Activated CD4-positive, CD25-positive, alpha-beta regulatory T cell treated with anti-CD3 and anti-CD28 coated beads, Interleukin-2, amount 50 U/mL, for 72 hours (primary cell): ENCODE data around the gene NAXD.
"Not testable (repeated sequence)": the region's sequence is repeated elsewhere in the genome, so short reads cannot be mapped to it uniquely, and the experiment has no call there.

ENCODE experiments used
- DNase-seq: peaks from one replicate; pipeline ENCODE4 v3.0.0; 2021

The NAXD gene

DNA sequence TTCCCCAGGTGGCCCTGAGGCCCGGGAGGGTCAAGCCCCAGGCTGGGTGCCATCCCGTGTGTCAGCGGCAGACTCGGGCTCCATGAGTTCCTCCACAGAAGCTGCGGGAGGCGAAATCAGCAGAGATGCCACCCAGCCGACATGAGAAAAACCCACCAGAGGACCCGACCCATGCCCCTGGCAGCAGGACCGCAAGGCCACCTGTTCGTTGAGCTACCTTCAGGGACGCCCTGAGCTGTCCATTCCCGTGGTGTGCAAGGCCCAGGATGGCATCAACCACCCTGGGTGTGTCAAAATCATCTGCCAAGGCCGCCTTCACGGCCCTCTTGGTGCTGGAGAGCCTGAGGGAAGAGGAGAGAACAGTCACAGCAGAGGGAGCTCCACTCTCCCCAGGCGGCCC is 30.4 kb downstream of the NAXD start:
- DNase-seq, result no peak

DNA sequence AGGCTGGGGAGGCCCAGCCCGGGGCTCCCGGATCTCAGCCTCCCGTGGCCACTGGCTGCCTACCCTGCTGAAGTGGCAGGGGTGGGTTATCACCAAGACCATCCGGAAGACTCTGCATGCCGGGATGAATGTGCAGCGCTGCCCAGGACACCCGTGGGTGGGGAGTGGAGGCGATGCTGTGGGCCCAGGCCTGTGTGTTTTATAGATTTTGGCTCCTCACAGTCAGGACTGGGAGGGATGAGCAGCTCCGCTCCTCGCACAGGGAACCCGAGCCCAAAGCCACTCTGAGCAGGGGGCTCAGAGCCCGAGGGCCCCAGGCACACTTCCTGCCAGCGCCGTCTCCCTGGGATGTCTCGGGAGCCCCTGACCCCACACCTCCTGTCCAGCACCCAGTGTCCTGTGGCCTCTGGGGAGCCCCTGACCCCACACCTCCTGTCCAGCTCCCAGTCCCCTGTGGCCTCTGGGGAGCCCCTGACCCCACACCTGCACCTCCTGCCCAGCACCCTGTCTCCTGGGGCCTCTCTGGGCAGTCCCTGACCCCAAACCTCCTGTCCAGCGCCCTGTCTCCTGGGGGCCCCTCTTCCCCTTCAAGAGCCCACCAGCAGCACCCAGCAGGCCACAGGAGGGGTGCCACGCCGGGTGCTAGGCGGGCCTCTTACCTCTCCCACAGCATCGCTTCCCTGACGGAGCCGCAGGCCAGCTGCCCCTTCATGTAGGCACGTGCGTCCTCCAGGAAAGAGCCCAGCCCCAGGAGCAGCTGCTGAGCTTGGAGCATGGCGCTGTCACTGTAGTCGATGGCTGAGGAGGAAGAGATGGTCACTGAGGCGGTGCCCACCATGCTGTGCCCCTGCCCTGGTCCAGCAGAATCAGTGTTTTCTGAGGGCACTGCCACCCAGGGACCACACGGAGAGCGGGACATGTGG is 31.4 kb downstream of the NAXD start:
- no peak for DNase-seq

DNA sequence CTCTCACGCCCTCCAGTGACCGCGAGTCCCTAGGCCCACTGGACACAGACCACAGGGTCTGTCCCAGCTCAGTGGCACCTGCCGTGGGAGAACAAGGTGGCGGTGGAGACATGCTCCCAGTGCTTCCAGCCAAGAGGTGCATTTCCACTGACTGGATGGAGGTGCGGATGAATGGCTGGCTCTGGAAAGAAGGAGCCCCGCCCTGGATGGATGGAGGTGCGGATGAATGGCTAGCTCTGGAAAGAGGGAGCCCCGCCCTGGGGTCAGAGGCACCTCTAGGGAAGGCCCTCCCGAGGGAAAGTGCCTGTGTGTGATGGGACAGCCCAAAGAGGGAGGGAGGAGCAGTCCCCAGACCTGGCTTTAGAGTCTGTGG is 32.0 kb downstream of the NAXD start:
- DNase-seq, result no peak

DNA sequence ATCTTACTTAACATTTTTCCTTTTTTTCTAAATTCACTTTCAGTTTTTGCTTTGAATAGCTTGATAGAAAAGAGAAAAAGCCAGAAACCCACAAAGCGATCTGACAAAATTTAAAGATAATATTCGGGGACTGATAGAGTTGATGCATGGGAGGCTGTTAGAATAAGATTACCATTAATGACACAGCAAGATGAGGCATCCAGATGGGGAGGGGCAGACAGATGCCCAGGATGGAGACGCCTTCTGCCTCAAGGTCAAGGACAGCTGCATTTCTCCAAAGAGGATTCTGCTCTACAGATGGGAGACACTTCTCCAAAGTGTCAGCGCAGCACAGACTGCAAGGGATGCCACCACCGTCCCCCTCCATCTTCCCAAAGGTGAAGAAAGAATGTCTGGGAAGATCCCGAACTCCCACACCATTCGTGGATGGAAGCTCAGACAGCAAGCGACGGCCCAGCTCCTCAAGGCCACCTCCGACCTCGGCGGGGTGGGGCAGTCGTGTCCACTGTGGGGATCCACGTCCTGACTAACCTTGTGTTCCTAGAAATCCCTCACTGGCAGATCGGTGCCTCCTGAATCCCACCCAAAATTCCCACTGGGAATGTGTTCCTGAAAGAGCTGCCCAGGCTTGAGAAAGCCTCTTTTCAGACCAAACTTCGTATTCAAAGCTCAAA is 32.9 kb downstream of the NAXD start:
- DNase-seq, result no peak

DNA sequence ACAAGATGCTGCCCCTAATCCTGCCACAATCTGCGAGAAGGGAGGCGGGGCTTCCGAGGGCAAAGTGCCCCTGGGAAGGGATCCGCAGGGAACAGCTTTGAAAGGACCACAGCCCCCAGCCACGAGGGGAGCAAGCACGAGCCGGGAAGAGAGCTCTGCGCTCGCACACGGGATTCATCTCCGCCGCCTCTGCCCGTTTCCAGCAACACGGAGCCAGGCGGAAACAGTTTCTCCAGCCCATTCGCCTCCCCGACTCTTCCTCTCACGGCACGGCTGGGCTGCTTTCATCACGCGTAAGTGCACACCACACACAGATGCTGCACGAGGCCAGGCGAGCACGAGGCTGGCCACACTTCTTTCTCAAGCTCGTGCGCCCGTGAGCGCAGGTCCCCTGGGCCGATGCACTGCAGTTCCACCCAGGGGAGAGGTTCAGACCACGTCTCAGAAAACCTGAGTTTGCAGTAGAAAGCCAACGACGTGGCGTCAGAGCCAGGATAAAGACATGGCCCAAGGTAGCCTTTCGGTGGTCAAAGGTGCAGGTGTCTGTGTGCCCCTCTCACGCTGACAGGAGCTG is 33.6 kb downstream of the NAXD start:
- no peak for DNase-seq

DNA sequence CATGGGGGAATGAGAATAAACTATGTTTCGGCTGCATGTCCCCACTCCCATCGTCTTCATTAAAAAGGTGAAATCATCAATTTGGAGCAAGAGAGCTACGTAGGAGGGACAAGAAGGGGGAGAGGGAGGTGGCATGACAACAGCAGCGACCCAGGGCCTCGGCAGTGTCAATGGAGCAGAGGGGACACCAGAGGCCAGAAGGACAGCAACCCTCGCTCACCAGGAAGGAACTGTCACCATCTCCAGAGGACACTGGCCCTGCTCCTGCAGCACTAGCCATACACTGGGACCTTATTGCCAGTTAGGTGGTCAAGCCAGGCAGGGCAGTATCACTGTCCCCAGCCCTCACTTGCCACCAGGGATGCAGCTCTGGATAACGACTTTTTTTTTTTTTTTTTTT is 34.2 kb downstream of the NAXD start:
- DNase-seq, result no peak

DNA sequence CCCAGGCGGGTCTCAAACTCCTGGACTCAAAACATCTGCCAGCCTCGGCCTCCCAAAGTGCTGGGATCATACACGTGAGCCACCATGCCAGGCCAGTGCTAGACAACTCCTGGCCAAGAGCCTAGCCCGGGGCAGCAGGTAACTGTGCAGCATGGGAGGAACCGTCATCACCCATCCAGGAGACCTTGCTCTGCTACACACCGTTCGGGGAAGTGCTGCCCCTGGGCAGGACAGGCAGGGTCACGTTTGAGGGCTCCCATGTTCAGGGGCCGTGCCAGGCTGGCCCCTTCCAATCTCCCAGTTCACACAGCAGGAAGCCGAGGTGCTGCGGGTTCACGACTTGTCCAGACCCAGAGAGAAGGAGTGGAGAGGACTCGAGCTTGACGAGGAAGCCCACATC is 35.1 kb downstream of the NAXD start:
- no peak for DNase-seq

DNA sequence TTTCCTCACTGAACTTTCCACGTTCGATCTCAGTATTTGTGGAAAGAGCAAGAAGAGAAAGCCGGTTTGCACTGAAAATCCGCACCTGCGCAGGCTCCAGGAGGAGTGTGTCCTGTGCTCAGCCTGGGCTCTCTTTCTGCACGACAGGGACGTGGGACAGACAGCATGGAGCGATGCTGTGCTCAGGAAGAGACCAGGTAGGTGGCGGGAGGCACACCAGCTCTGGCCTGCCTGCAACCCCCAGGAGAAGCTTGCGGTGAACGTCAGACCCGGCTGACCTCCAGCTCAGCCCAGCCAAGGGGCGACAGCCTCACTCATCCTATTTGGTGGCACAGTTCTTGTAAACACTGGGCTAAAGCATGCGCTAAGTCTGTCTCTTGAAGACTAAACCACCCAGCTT is 35.9 kb downstream of the NAXD start:
- DNase-seq, result no peak

DNA sequence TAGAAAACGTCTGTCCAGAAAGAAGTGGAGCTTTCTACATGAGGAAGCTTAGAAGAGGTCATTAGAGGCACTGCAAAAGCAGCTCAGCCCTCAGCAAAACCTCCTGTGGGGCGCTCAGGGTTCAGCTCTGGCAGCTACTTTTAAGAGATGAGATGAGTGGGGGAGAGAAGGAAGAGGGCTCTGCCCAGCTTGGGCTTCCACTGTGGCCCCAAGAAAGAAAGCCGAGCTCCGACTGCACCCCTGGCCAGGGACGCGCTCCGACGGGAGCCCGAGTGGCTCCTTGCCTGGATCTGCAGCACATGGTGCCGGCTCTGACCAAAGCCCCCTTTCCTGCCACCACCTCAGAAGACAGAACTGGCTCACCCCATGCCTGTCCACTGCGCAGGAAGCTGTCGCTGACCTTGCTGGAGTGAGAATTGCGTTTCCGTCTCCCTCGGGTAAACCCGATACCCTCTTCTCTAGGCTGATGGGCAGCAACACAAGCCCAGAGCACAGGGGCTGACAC is 36.4 kb downstream of the NAXD start:
- DNase-seq, result no peak

DNA sequence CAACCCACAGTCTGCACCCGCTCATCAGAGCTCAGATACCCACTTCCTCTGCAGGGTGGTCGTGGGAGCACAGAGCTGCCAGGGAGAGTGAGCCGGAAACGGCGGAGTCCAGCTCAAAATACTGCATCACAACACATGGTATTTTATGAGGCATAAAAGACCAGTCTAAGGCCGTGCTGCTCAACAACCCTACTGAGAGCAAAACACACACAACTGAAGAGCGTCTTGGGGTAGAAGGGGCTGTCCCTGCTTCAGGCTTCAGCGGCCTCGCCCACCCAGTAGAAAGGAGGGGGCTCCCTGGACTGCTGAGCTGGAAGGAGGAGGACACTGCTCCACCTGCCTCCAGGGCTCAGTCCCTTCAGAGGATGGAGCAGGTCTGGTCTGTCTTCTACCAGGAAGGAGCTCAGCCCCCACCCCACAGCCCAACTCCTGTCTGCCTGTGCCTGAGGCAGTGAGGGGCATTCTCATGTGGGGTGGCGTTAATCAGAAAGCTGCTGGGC is 36.9 kb downstream of the NAXD start:
- DNase-seq, result no peak

DNA sequence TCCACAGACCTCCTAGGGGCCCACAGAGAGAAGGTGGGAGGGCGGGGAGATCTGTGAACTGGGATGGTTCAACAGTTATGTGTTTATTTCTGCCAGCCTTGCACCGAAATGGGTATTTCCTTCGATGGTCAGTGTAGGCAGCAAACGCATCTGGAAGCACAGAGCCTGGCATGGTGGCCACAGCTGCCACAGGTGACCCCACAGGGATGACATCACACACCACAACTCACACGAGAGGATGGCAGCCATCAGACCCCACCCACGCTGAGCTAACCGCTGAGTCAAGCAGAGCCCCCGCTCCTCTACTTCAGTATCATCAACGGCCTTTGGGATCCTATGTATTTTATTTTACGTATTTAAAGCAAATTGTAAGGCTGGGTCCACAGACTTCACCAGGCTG is 37.4 kb downstream of the NAXD start:
- DNase-seq, result no peak

DNA sequence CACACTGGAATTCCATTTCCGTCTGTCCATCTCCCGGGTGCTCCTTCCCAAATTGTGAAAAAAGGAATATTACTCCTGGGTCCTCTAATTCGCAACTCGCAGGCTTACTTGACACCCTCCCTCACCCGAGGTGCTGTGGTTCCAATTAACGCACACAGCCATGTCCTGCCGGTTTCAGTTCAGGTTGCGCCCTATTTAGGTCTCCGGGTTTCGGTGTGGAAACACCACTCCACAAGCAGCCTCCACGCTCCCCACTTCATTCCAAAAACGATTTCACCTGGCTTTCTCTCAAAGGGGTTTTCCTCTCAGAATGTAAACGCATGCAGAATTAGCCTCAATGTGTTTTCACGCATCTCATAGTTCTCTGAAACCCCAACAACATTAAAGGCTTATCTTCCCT is 37.9 kb downstream of the NAXD start:
- no peak for DNase-seq

DNA sequence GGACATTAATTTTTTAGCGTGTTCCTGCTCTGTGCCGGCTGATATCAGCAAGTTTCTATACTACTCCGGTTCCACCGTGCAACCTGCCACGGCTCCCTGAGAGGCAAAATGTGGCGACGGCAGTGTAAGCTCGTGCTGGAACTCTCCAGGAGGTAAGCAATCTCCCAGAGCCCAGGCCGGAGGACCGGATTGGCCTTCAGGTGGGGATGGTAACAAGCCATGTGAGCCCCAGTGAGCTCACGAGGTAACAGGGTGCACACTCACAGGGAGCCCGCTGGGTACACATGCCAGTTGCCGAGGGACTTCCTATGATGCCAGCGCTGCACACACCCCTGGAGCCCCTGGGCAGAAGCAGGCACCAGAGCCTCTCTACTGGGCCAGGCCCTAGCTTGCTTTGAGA is 38.5 kb downstream of the NAXD start:
- no peak for DNase-seq

DNA sequence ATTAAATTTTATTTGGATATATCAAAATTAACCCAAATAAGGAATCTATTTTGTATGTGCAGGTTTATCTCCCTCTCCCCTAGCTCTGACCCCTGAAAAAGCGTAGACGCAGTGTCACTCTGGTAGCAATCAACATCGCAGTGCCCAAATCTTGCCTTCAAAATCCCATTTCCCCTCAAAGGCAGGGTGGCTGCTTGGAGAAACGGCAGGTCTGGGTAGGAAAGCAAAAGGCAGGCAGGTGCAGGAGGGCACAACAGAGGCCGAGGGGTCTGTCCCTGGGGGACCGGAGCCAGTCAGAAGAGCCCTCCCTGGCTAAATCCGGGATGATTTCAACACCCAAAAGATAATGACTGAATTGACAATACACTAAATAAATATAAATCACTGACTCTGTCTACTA is 41.9 kb downstream of the NAXD start:
- no peak for DNase-seq

DNA sequence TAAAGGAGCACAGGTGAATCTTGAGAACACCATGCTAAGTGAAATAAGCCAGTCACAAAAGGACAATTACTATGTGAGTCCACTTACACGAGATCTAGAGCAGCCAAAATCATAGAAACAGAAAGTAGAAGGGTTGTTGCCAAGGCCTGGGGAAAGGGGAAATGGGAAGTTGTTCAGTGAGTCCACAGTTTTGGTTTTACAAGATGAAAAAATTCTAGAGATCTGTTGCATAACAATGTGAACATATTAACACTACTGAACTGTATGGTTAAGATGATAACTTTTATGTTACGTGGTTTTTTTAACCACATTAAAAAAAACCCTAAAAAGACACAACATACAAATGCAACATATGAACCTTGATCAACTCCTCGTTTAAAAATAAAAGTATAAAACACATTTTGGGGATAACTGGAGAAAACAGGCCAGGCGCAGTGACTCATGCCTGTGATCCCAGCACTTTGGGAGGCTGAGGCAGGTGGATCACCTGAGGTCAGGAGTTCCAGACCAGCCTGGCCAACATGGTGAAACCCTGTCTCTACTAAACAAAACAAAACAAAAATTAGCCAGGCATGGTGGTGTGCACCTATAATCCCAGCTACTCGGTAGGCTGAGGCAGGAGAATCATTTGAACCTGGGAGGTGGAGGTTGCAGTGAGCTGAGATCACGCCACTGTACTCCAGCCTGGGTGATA is 43.0 kb downstream of the NAXD start:
- DNase-seq, result not testable (repeated sequence)

DNA sequence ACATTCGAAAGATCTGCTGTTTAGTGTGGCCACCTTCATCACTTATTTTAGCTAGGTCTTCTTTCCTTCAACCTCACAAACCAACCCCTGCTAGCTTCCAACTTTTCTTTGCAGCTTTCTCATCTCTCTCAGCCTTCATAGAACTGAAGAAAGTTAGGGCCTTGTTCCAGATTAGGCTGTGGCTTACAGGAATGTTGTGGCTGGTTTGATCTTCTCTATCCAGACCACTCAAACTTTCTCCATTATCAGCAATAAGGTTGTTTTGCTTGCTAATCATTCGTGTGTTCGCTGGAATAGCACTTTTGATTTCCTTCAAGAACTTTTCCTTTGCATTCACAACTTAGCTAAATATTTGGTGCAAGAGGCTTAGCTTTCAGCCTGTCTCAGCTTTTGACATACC is 45.9 kb downstream of the NAXD start:
- no peak for DNase-seq

DNA sequence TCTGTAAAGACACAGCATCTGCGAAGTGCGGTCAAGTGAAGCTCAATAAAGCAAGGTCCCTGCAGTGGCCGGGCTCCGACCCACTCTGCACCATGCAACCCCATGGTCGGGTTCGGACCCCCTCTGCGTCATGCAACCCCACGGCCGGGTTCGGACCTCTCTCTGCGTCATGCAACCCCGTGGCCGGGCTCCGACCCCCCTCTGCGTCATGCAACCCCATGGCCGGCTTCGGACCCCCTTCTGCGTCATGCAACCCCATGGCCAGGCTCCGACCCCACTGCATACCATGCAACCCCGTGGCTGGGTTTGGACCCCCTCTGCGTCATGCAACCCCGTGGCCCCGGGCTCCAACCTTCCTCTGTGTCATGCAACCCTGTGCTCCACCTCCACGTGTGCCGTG is 46.7 kb downstream of the NAXD start:
- DNase-seq, result no peak

DNA sequence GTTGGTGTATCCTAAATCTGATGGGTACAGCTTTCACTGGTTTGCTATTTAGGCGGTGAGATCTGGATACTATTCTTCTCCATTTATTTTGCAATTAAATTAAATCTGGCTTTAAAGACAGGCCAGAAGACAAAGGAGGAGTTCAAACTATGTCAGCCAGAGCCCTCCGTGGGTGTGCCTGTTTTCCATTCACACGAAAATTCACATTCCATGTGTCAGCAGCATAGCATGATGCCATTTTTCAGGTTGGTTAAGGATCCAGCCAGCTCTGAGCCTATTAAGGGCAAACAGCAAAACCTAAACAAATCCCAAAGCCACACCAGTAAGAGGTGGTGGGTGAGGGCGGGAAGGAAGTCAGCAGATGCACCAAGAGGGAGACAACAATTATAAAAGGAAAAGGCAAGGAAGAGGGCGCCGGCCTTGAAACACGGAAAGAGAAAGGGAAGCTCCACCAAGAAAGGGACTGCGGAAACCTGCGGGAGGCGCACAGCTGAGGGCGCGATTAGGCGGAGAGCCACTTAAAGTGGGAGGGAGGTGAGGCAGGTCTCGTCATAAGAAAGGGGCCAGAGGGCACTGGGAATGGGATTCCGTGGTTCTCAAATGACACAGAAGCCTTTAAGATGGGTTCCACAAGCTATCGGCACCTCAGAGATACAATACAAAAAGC is 47.6 kb downstream of the NAXD start:
- no peak for DNase-seq

DNA sequence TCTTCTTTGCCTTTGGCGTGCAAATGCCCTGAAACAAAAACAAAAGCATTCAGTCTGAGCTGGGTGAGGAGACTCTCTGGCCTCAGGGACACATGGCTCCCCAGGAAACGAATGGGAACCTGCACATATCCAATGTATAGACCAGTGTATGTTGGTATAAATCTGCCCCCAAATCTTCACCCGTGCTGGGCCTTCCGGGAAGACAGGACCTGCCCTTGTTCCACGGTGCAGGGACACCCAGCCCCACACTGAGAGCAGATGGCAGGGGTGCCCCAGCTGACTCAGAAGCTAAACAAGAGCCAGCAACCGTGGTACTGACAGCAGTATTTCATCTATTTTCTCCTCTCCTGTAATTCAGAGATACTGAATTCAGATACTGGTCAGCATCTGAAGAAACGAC is 48.1 kb downstream of the NAXD start:
- no peak for DNase-seq

DNA sequence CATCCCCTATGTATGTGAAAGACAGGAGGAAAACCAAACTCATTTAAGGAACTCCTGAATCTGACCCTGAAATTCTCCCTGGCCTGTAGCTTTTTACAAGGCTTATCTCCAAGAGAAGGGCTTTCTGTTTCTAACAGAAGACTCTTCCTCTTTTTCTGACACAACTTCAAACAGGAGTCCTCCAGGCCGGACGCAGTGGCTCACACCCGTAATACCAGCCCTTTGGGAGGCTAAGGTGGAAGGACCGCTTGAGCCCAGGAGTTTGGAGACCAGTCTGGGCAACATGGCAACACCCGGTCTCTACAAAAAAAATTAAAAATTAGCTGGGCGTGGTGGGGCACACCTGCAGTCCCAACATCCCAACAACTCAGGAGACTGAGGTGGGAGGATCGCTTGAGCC is 48.7 kb downstream of the NAXD start:
- no peak for DNase-seq

DNA sequence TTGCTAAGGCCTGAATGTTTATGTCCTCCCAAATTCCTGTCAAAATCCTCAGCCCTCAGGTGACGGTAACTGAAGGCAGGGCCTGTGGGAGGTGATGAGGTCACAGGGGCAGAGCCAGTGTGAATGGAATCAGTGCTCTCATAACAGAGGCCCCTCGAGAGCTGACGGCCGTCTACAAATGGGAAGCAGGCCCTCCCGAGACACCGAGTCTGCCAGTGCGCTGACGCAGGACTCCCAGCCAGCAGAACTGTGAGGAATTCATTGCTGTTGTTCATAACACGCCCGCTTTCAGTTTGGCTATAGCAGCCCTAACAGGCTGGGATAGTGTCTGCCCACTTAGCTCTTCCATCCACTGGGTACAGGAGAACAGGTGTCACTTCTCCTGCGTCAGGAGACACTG is 49.3 kb downstream of the NAXD start:
- DNase-seq, result no peak

DNA sequence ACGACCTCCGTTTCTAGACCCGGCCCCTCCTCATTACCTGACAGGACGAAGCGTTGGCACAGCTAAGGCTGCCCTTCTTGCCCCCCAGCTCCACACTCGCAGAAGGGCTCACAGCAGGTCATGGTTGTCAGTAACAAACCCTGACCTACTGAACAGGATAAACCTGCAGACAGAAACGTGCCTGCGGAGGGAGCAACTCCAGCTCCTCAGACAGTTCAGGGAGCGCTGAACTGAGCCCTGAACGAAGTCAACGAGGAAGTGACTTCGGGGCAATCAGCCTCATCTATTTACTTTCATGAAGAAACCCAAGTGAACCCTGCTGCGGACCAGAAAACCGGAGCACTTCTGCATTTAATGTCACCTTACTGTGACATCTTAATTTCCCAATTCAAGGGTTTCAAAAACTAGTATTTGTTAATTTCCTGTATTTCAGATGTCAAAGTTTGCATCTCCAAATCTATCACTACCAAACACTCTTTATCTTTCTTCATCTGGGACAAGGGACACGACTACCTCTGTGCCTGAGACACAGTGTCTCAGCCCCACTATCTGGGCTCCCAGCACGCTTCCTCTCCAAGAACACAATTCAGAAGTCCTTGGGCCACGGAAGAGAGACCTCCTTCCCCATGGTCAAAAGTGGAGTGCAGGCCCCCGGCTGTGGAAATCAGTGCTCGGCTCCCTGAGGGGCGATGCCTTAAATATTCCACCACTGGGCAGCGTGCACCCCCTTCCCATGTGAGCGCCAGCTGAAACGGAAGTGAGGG is 50.3 kb downstream of the NAXD start:
- DNase-seq, result no peak
